Measurements from ENCODE around the gene KTN1. TPM values are rescaled to one million over a fixed set of nuclear protein-coding genes. Genes with fewer than 3 reads are reported as not detected.

KTN1 gene
- polyA plus RNA-seq, 1 donor from 2014 or later = 95.0 TPM

- Histone ChIP-seq H3K36me3 (ENCODE audit: insufficient read depth, low read length) (peaks cover 23% of the 10 kb centered on the region), H2AFZ (ENCODE audit: low read depth, low read length) (no peak overlapping the region), H3K4me3 (ENCODE audit: low read length) (no peak overlapping the region), H3K4me2 (ENCODE audit: low read length) (no peak overlapping the region), H3K9me2 (ENCODE audit: insufficient read depth, low read length) (no peaks in the 10 kb centered on the region), H4K20me1 (ENCODE audit: insufficient read depth) (no peaks in the 10 kb centered on the region), H3K9ac (ENCODE audit: low read length) (no peak overlapping the region), H3K9me3 (ENCODE audit: low read length) (no peaks in the 10 kb centered on the region), H3K27ac (ENCODE audit: low read length) (no peak overlapping the region), H3K27me3 (ENCODE audit: insufficient read depth, low read depth, low read length) (no peaks in the 10 kb centered on the region), H3K79me2 (replicated peaks; ENCODE audit: insufficient read depth, low read length) (no peaks in the 10 kb centered on the region), H3F3A (ENCODE audit: insufficient read depth, low read length, poor library complexity, severe bottlenecking) (no peaks in the 10 kb centered on the region)
- TF ChIP-seq TAF1 (IDR thresholded peaks at IDR 0.05; ENCODE audit: low read depth) (no peak), POLR2AphosphoS5 (IDR thresholded peaks at IDR 0.05) (no peak), EP300 (conservative IDR thresholded peaks at IDR 0.05; ENCODE audit: poor library complexity, severe bottlenecking) (no peak), CTCF (IDR thresholded peaks at IDR 0.05; ENCODE audit: poor library complexity, severe bottlenecking) (no peak), MXI1 (conservative IDR thresholded peaks at IDR 0.05; ENCODE audit: poor library complexity, severe bottlenecking) (no peak), EZH2 (IDR thresholded peaks at IDR 0.05; ENCODE audit: borderline replicate concordance, insufficient read depth, low read length, poor library complexity, severe bottlenecking) (no peak), SMC3 (conservative IDR thresholded peaks at IDR 0.05; ENCODE audit: poor library complexity) (no peak), RAD21 (conservative IDR thresholded peaks at IDR 0.05) (no peak), REST (IDR thresholded peaks at IDR 0.05; ENCODE audit: borderline replicate concordance) (no peak)
Observed at GRCh38 chr14:55621391-55621790, 41.4 kb downstream of the KTN1 start.

GRCh38 chr14:55624913-55625312 is 44.9 kb downstream of the KTN1 start:
- Histone ChIP-seq H3K36me3 (ENCODE audit: insufficient read depth, low read length) (peaks cover 12% of the 10 kb centered on the region), H3K9ac (ENCODE audit: low read length) (no peak overlapping the region), H4K20me1 (ENCODE audit: insufficient read depth) (no peaks in the 10 kb centered on the region), H3K9me3 (ENCODE audit: low read length) (no peaks in the 10 kb centered on the region), H3K9me2 (ENCODE audit: insufficient read depth, low read length) (no peaks in the 10 kb centered on the region), H3K4me2 (ENCODE audit: low read length) (no peak overlapping the region), H3K4me3 (ENCODE audit: low read length) (no peak overlapping the region), H3K79me2 (replicated peaks; ENCODE audit: insufficient read depth, low read length) (no peaks in the 10 kb centered on the region), H3F3A (ENCODE audit: insufficient read depth, low read length, poor library complexity, severe bottlenecking) (no peaks in the 10 kb centered on the region), H3K27me3 (ENCODE audit: insufficient read depth, low read depth, low read length) (no peaks in the 10 kb centered on the region), H2AFZ (ENCODE audit: low read depth, low read length) (no peak overlapping the region), H3K27ac (ENCODE audit: low read length) (no peak overlapping the region)
- TF ChIP-seq EZH2 (IDR thresholded peaks at IDR 0.05; ENCODE audit: borderline replicate concordance, insufficient read depth, low read length, poor library complexity, severe bottlenecking) = no peak
- TF ChIP-seq EP300 (conservative IDR thresholded peaks at IDR 0.05; ENCODE audit: poor library complexity, severe bottlenecking) = no peak
- no peak for TF ChIP-seq SMC3 (conservative IDR thresholded peaks at IDR 0.05; ENCODE audit: poor library complexity)
- no peak for TF ChIP-seq MXI1 (conservative IDR thresholded peaks at IDR 0.05; ENCODE audit: poor library complexity, severe bottlenecking)
- TF ChIP-seq TAF1 (IDR thresholded peaks at IDR 0.05; ENCODE audit: low read depth) = no peak
- no peak for TF ChIP-seq CTCF (IDR thresholded peaks at IDR 0.05; ENCODE audit: poor library complexity, severe bottlenecking)

Data from neural cell (in vitro differentiated cells).